Keratinocyte (primary cell): Measurements from ENCODE around the gene FGGY. TPM values are rescaled to one million over a fixed set of nuclear protein-coding genes. Genes with fewer than 3 reads are reported as not detected.

Experiments
- DNase-seq: peaks from one replicate; pipeline ENCODE4 v3.0.0-alpha.2; 2011; ENCODE audit warnings: low read depth, missing footprints, low spot score
- FAIRE-seq: peaks from 2 replicates; lab custom pipeline; 2011; peaks lifted over from hg19 to GRCh38; lab: Jason Lieb, UNC
- H2AFZ ChIP-seq: 2 replicates; pipeline ENCODE4 v1.6.0; 2012; ENCODE audit warnings: low read length, control low read depth, inconsistent platforms; ENCODE audit not compliant: control insufficient read depth
- H3K27ac ChIP-seq: 2 replicates; pipeline ENCODE4 v1.5.1; 2011; ENCODE audit warnings: low read length; ENCODE audit not compliant: control insufficient read depth, insufficient read depth
- H3K27me3 ChIP-seq: 3 replicates; pipeline ENCODE4 v1.6.0; 2011; ENCODE audit warnings: low read length; ENCODE audit not compliant: control insufficient read depth, insufficient read depth; ENCODE audit errors: extremely low read depth
- H3K36me3 ChIP-seq, 2 experiments: 2 replicates in 1 of 2; 3 replicates in 1 of 2; pipeline ENCODE4 v1.5.1; 2011; ENCODE audit warnings: low read length in 2 of 2, mild to moderate bottlenecking in 1 of 2; ENCODE audit not compliant: control insufficient read depth in 2 of 2, insufficient read depth in 2 of 2; ENCODE audit errors: extremely low read depth in 1 of 2
- H3K4me1 ChIP-seq: 3 replicates; pipeline ENCODE4 v1.5.1; 2011; ENCODE audit warnings: low read length; ENCODE audit not compliant: control insufficient read depth, insufficient read depth; ENCODE audit errors: extremely low read depth
- H3K4me2 ChIP-seq: 3 replicates; pipeline ENCODE4 v1.6.0; 2011; ENCODE audit warnings: low read depth, low read length; ENCODE audit not compliant: control insufficient read depth, insufficient read depth; ENCODE audit errors: extremely low read depth
- H3K4me3 ChIP-seq, 3 experiments: fragments of 200-600 bp in 1 of 3; sonication (generic) in 1 of 3; 2 replicates in 2 of 3; 3 replicates in 1 of 3; pipeline ENCODE4 v1.5.1; 2011 to 2016; ENCODE audit warnings: low read length in 3 of 3, mild to moderate bottlenecking in 3 of 3, control low read depth in 2 of 3, inconsistent platforms in 1 of 3, low read depth in 1 of 3, mixed read lengths in 1 of 3, mixed run types in 1 of 3, moderate library complexity in 1 of 3; ENCODE audit not compliant: control insufficient read depth in 2 of 3, insufficient read depth in 2 of 3; ENCODE audit errors: extremely low read depth in 1 of 3
- H3K79me2 ChIP-seq: 2 replicates; pipeline ENCODE4 v1.6.0; 2012; ENCODE audit warnings: low read length; ENCODE audit not compliant: control insufficient read depth, insufficient read depth
- H3K9ac ChIP-seq: 3 replicates; pipeline ENCODE4 v1.6.0; 2011; ENCODE audit warnings: low read length; ENCODE audit not compliant: control insufficient read depth, insufficient read depth; ENCODE audit errors: extremely low read depth
- H3K9me1 ChIP-seq: 3 replicates; pipeline ENCODE4 v1.6.0; 2011; ENCODE audit warnings: low read length; ENCODE audit not compliant: control insufficient read depth, insufficient read depth; ENCODE audit errors: extremely low read depth
- H3K9me3 ChIP-seq: 2 replicates; pipeline ENCODE4 v1.5.1; 2012; ENCODE audit warnings: low read depth, low read length; ENCODE audit not compliant: control insufficient read depth
- H4K20me1 ChIP-seq: 3 replicates; pipeline ENCODE4 v1.6.0; 2011; ENCODE audit warnings: low read length; ENCODE audit not compliant: control insufficient read depth, insufficient read depth; ENCODE audit errors: extremely low read depth
- EZH2 ChIP-seq: IDR thresholded peaks from one replicate; pipeline ENCODE4 v1.6.1; 2012; ENCODE audit warnings: inconsistent platforms, mild to moderate bottlenecking, low read length, moderate library complexity
- dilution Hi-C: fragments of 300-500 bp; cut with MboI; formaldehyde crosslinking; loops from one replicate; pipeline ENCODE4 v1.7.0; 2020; ENCODE audit warnings: low sequenced_read_pairs; ENCODE audit not compliant: extremely low pct_ligation_motif_present
- polyA plus RNA-seq, 5 experiments: library from polyadenylated mRNA; depleted of rRNA in 3 of 5; stranded (reverse) in 3 of 5; stranded (forward) in 1 of 5; unstranded in 1 of 5; fragments of >200 nt; gene quantifications; 1 replicate in 1 of 5; 2 replicates in 3 of 5; 3 replicates in 1 of 5; pipeline versions ENCODE4 v1.2.1 to v1.2.3, GENCODE V29; 2011 to 2012; ENCODE audit warnings: missing spikeins in 2 of 5, low read depth in 1 of 5, low replicate concordance in 1 of 5
- TF ChIP-seq, protein P1 (sequence below), 3 experiments: IDR thresholded peaks in 1 of 3; conservative IDR thresholded peaks in 1 of 3; optimal IDR thresholded peaks in 1 of 3; 2 replicates in 2 of 3; 3 replicates in 1 of 3; pipeline versions ENCODE3 to v1.5.1; 2011; ENCODE audit warnings: low read length in 3 of 3, mild to moderate bottlenecking in 3 of 3, moderate library complexity in 2 of 3, control low read depth in 1 of 3, inconsistent platforms in 1 of 3; ENCODE audit not compliant: insufficient read depth in 2 of 3; ENCODE audit errors: extremely low read depth in 1 of 3

The FGGY gene
- polyA plus RNA-seq, 1 donor (not counting 4 experiments of a cell fraction or from before 2014, with no cell fraction given) = 16.6 TPM

DNA sequence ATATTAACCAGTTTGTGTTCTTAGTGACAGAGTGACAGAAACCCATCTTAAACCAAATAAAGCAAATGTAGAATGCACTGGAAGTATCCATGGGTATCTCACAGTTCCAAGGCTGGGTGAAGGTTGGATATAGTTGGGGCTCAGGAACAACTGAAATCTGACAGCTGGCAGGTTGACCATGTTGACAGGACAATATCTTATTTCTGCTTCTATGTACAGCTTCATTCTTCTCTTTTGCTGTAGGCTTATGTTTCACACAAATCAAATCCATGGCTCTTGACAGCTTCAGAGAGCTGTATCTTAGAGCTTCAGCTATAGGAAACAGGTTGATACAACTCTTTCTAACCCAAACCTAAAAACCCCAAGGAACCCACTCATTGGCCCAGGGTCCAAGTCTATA is 34.3 kb upstream of the FGGY start:
- H3K9ac ChIP-seq = no peak overlapping the region
- TF ChIP-seq, protein P1, sequence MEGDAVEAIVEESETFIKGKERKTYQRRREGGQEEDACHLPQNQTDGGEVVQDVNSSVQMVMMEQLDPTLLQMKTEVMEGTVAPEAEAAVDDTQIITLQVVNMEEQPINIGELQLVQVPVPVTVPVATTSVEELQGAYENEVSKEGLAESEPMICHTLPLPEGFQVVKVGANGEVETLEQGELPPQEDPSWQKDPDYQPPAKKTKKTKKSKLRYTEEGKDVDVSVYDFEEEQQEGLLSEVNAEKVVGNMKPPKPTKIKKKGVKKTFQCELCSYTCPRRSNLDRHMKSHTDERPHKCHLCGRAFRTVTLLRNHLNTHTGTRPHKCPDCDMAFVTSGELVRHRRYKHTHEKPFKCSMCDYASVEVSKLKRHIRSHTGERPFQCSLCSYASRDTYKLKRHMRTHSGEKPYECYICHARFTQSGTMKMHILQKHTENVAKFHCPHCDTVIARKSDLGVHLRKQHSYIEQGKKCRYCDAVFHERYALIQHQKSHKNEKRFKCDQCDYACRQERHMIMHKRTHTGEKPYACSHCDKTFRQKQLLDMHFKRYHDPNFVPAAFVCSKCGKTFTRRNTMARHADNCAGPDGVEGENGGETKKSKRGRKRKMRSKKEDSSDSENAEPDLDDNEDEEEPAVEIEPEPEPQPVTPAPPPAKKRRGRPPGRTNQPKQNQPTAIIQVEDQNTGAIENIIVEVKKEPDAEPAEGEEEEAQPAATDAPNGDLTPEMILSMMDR (optimal IDR thresholded peaks at IDR 0.05 in 1 of 3, IDR thresholded peaks at IDR 0.05 in 1 of 3, conservative IDR thresholded peaks at IDR 0.05 in 1 of 3; ENCODE audit: extremely low read depth in 1 of 3, insufficient read depth in 2 of 3, low read length in 3 of 3) = no peak
- no peak for TF ChIP-seq EZH2
- no peaks in the 10 kb centered on the region for H3K9me3 ChIP-seq
- no peak overlapping the region for H2AFZ ChIP-seq
- no peaks in the 10 kb centered on the region for H3K4me1 ChIP-seq
- H3K27me3 ChIP-seq = no peaks in the 10 kb centered on the region
- H3K4me2 ChIP-seq = no peak overlapping the region
- no peak for DNase-seq
- H3K27ac ChIP-seq = no peak overlapping the region
- FAIRE-seq = no peak
- no peaks in the 10 kb centered on the region for H3K36me3 ChIP-seq
- no peaks in the 10 kb centered on the region for H4K20me1 ChIP-seq
- no peak overlapping the region for H3K4me3 ChIP-seq
- no peaks in the 10 kb centered on the region for H3K79me2 ChIP-seq
- no peaks in the 10 kb centered on the region for H3K9me1 ChIP-seq
- dilution Hi-C loops = no loop called here

DNA sequence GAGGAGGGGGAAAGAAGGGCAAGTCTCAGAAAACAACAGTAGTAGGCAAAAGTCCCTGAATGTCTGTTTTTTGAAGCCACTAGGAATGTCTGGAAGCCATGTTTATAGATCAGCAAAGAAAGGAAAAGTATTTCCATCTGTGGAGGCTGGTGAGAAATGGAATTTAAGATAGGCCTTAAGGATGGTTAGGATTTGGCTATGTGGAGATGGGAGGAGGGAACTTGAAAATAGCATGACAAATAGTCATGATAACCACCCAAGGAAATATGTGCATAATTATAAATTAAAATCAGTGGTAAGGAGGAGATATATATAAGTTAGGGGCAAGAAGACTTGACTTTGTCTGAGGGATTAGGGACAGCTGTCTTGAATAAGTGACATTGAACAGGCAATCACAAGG is 33.8 kb upstream of the FGGY start:
- H3K9me1 ChIP-seq = no peaks in the 10 kb centered on the region
- H3K27me3 ChIP-seq = no peaks in the 10 kb centered on the region
- H3K4me3 ChIP-seq = no peak overlapping the region
- FAIRE-seq (no peak), DNase-seq (no peak)
- dilution Hi-C loops = no loop called here
- H3K9me3 ChIP-seq = no peaks in the 10 kb centered on the region
- no peaks in the 10 kb centered on the region for H4K20me1 ChIP-seq
- no peak overlapping the region for H3K9ac ChIP-seq
- no peaks in the 10 kb centered on the region for H3K4me1 ChIP-seq
- no peak overlapping the region for H3K4me2 ChIP-seq
- no peak for TF ChIP-seq EZH2
- TF ChIP-seq, protein P1 (optimal IDR thresholded peaks at IDR 0.05 in 1 of 3, IDR thresholded peaks at IDR 0.05 in 1 of 3, conservative IDR thresholded peaks at IDR 0.05 in 1 of 3; ENCODE audit: extremely low read depth in 1 of 3, insufficient read depth in 2 of 3, low read length in 3 of 3) = no peak
- H2AFZ ChIP-seq = no peak overlapping the region
- H3K36me3 ChIP-seq = no peaks in the 10 kb centered on the region
- no peaks in the 10 kb centered on the region for H3K79me2 ChIP-seq
- no peak overlapping the region for H3K27ac ChIP-seq
